ENCODE results near the gene CTIF.

DNA sequence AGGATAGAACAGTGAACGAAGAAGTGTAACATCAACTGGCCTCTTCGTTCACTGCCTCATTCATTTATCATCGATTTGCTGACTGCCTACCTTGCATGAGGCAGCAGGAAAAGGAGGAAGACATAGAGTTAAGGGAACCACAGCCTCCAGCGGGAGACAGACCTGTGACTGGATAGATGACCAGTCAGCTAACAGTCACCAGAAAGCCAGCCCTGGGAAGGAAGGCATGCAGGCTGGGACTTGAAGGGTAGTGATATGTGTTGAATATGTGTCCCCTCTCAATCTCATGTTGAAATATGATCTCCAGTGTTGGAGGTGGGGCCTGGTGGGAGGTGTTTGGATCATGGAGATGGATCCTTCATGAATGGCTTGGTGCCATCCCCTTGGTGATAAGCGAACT is 58.3 kb downstream of the CTIF start:
- TF ChIP-seq, protein P1, sequence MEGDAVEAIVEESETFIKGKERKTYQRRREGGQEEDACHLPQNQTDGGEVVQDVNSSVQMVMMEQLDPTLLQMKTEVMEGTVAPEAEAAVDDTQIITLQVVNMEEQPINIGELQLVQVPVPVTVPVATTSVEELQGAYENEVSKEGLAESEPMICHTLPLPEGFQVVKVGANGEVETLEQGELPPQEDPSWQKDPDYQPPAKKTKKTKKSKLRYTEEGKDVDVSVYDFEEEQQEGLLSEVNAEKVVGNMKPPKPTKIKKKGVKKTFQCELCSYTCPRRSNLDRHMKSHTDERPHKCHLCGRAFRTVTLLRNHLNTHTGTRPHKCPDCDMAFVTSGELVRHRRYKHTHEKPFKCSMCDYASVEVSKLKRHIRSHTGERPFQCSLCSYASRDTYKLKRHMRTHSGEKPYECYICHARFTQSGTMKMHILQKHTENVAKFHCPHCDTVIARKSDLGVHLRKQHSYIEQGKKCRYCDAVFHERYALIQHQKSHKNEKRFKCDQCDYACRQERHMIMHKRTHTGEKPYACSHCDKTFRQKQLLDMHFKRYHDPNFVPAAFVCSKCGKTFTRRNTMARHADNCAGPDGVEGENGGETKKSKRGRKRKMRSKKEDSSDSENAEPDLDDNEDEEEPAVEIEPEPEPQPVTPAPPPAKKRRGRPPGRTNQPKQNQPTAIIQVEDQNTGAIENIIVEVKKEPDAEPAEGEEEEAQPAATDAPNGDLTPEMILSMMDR (IDR thresholded peaks at IDR 0.05) = no peak
- TF ChIP-seq POLR2A (IDR thresholded peaks at IDR 0.05) = no peak

Measured in heart left ventricle (tissue), 13 donors.